A549 (cell line): Measurements from ENCODE around the gene EEFSEC. TPM values are rescaled to one million over a fixed set of nuclear protein-coding genes. Genes with fewer than 3 reads are reported as not detected.

Source experiments
- ATAC-seq, 2 experiments: fragments of 200-7000 bp in 1 of 2; fragments of >200 bp in 1 of 2; cut with Nextera tagmentation in 1 of 2; cut with Tn5 transposase in 1 of 2; 3 replicates each; pipeline versions ENCODE4 v1.8.0 to v1.9.1; 2018 to 2020; ENCODE audit warnings: mild to moderate bottlenecking in 1 of 2, moderate library complexity in 1 of 2
- CTCF ChIA-PET: fragments of 300-600 bp; sonication (Branson Sonifier 250); formaldehyde crosslinking; extraction: SDS; loops from one replicate; lab custom pipeline; 2021; ENCODE audit warnings: antibody characterized with exemption, inconsistent platforms; lab: Yijun Ruan, JAX
- POLR2A ChIA-PET: fragments of 350-600 bp; formaldehyde crosslinking; extraction: SDS; loops from one replicate; lab custom pipeline; 2021; ENCODE audit warnings: antibody characterized with exemption, inconsistent platforms; lab: Yijun Ruan, JAX
- DNase-seq, 2 experiments: peaks; one replicate each; pipeline versions ENCODE4 v3.0.0 to v3.0.0-alpha.2; 2011 to 2016; ENCODE audit warnings: low read depth in 1 of 2, low spot score in 1 of 2
- FAIRE-seq: peaks from 2 replicates; lab custom pipeline; 2011; peaks lifted over from hg19 to GRCh38; lab: Jason Lieb, UNC
- H3K27ac ChIP-seq, 2 experiments: fragments of >200 bp; sonication (Bioruptor Twin); formaldehyde crosslinking; 3 replicates each; pipeline ENCODE4 v1.5.1; 2016 to 2017
- H3K4me1 ChIP-seq: fragments of >200 bp; sonication (Bioruptor Twin); formaldehyde crosslinking; 3 replicates; pipeline ENCODE4 v1.6.1; 2016
- H3K4me2 ChIP-seq: fragments of >200 bp; sonication (Bioruptor Twin); formaldehyde crosslinking; 3 replicates; pipeline ENCODE4 v1.6.1; 2016
- H3K4me3 ChIP-seq: fragments of >200 bp; sonication (Bioruptor Twin); formaldehyde crosslinking; 3 replicates; pipeline ENCODE4 v1.5.1; 2016
- H3K9me3 ChIP-seq: fragments of >200 bp; sonication (Bioruptor Twin); formaldehyde crosslinking; 3 replicates; pipeline ENCODE4 v1.6.1; 2016
- CBX2 ChIP-seq: fragments of 200-600 bp; sonication (generic); IDR thresholded peaks from 2 replicates; pipeline ENCODE4 v1.6.1; 2016; ENCODE audit warnings: low read depth, mild to moderate bottlenecking, borderline replicate concordance
- CEBPB ChIP-seq, 2 experiments: fragments of >200 bp in 1 of 2; sonication (Bioruptor Twin) in 1 of 2; formaldehyde crosslinking in 1 of 2; IDR thresholded peaks; 2 replicates each; pipeline ENCODE4 v1.6.1; 2012 to 2016
- CHD4 ChIP-seq: fragments of 200-600 bp; sonication (generic); IDR thresholded peaks from 2 replicates; pipeline ENCODE4 v1.6.1; 2016; ENCODE audit warnings: antibody characterized with exemption, mild to moderate bottlenecking, borderline replicate concordance
- E2F6 ChIP-seq: IDR thresholded peaks from 2 replicates; pipeline ENCODE4 v1.6.1; 2012; ENCODE audit warnings: low read depth, borderline replicate concordance
- ELK1 ChIP-seq: fragments of 150-350 bp; IDR thresholded peaks from 2 replicates; pipeline ENCODE4 v1.6.1; 2014; ENCODE audit warnings: low read depth, mild to moderate bottlenecking, low read length
- ESRRA ChIP-seq: fragments of 150-350 bp; IDR thresholded peaks from 2 replicates; pipeline ENCODE4 v1.6.1; 2014; ENCODE audit warnings: mild to moderate bottlenecking, low read length, borderline replicate concordance
- FOSL2 ChIP-seq, 2 experiments: fragments of 450-650 bp in 1 of 2; fragments of >200 bp in 1 of 2; sonication (Bioruptor Twin) in 1 of 2; formaldehyde crosslinking; IDR thresholded peaks; 2 replicates each; pipeline versions ENCODE4 v1.5.0 to v1.6.1; 2016 to 2020; ENCODE audit warnings: mild to moderate bottlenecking in 1 of 2, moderate library complexity in 1 of 2
- FOXS1 ChIP-seq: fragments of 250-450 bp; sonication (Bioruptor Pico); IDR thresholded peaks from 2 replicates; pipeline ENCODE4 v1.5.0; 2020; ENCODE audit warnings: mild to moderate bottlenecking, moderate library complexity
- HDAC2 ChIP-seq: fragments of 200-600 bp; sonication (generic); IDR thresholded peaks from 2 replicates; pipeline ENCODE4 v1.6.1; 2016
- HOXB13 ChIP-seq: fragments of 250-450 bp; sonication (Bioruptor Pico); IDR thresholded peaks from 2 replicates; pipeline ENCODE4 v1.5.0; 2020; ENCODE audit warnings: low read depth, mild to moderate bottlenecking, moderate library complexity
- KDM5A ChIP-seq: fragments of 200-600 bp; sonication (generic); IDR thresholded peaks from 2 replicates; pipeline ENCODE4 v1.6.1; 2016; ENCODE audit warnings: antibody characterized with exemption, mild to moderate bottlenecking
- PHF8 ChIP-seq: fragments of 200-600 bp; sonication (generic); IDR thresholded peaks from 2 replicates; pipeline ENCODE4 v1.6.1; 2016; ENCODE audit warnings: low read depth, mild to moderate bottlenecking, antibody characterized with exemption, moderate library complexity, borderline replicate concordance
- POLR2A ChIP-seq: IDR thresholded peaks from 2 replicates; pipeline ENCODE4 v1.6.1; 2012; ENCODE audit warnings: mild to moderate bottlenecking, low read length
- RARB ChIP-seq: fragments of 250-450 bp; sonication (Bioruptor Pico); IDR thresholded peaks from 2 replicates; pipeline ENCODE4 v1.8.0; 2021; ENCODE audit warnings: mild to moderate bottlenecking, moderate library complexity
- RNF2 ChIP-seq: fragments of 200-600 bp; sonication (generic); IDR thresholded peaks from 2 replicates; pipeline ENCODE4 v1.6.1; 2016; ENCODE audit warnings: low read depth, mild to moderate bottlenecking, antibody characterized with exemption, moderate library complexity, borderline replicate concordance
- ZFP36 ChIP-seq: fragments of 450-650 bp; IDR thresholded peaks from 2 replicates; pipeline ENCODE4 v1.6.1; 2014; ENCODE audit warnings: borderline replicate concordance; ENCODE audit not compliant: partially characterized antibody
- WGBS: methylation state at CpG from one replicate; pipeline ENCODE4 v1.1.6; 2017; ENCODE audit errors: missing lambda C conversion rate; 5-methylcytosine and 5-hydroxymethylcytosine counted together
- polyA plus RNA-seq, 4 experiments: library from polyadenylated mRNA; depleted of rRNA in 3 of 4; stranded (reverse); fragments of >200 nt; fragmentation: RNase III in 1 of 4; extraction: RNeasy Plus Mini Kit Qiagen cat#74134 plus additional on column Dnase treatment in 1 of 4; gene quantifications; 2 replicates in 3 of 4; 3 replicates in 1 of 4; pipeline ENCODE4 v1.2.3, GENCODE V29; 2011 to 2017
- TF ChIP-seq, protein P1 (sequence below): fragments of 250-450 bp; sonication (Bioruptor Pico); IDR thresholded peaks from 2 replicates; pipeline ENCODE4 v1.5.0; 2021; ENCODE audit warnings: mild to moderate bottlenecking, moderate library complexity, borderline replicate concordance
- TF ChIP-seq, protein P2 (sequence below): IDR thresholded peaks from 2 replicates; pipeline ENCODE4 v1.6.1; 2012

Gene EEFSEC
- polyA plus RNA-seq, 2 of the 4 experiments (the other 2 are of a cell fraction): 6.9 to 7.3 TPM

GRCh38 chr3:128173849-128174248, 20.6 kb downstream of the EEFSEC start:
- 84% methylated on average over 7 of the region's 7 CpGs for WGBS
- no peak for ATAC-seq
- ChIA-PET CTCF (interaction anchor here (1.1 to 1.5 kb wide), 3 partner anchors 148 to 434 kb away, joined by 3 to 7 read pairs (median 5); no protein-coding TSS in a partner anchor), POLR2A (no interaction called here)
- TF ChIP-seq RNF2 (no peak), HOXB13 (CRISPR knock-in tag) (no peak), HDAC2 (no peak), FOXS1 (CRISPR knock-in tag) (no peak), ZFP36 (no peak), E2F6 (no peak), ESRRA (no peak)
- TF ChIP-seq, protein P1, sequence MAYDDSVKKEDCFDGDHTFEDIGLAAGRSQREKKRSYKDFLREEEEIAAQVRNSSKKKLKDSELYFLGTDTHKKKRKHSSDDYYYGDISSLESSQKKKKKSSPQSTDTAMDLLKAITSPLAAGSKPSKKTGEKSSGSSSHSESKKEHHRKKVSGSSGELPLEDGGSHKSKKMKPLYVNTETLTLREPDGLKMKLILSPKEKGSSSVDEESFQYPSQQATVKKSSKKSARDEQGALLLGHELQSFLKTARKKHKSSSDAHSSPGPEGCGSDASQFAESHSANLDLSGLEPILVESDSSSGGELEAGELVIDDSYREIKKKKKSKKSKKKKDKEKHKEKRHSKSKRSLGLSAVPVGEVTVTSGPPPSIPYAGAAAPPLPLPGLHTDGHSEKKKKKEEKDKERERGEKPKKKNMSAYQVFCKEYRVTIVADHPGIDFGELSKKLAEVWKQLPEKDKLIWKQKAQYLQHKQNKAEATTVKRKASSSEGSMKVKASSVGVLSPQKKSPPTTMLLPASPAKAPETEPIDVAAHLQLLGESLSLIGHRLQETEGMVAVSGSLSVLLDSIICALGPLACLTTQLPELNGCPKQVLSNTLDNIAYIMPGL (CRISPR knock-in tag): no peak
- TF ChIP-seq, protein P2, sequence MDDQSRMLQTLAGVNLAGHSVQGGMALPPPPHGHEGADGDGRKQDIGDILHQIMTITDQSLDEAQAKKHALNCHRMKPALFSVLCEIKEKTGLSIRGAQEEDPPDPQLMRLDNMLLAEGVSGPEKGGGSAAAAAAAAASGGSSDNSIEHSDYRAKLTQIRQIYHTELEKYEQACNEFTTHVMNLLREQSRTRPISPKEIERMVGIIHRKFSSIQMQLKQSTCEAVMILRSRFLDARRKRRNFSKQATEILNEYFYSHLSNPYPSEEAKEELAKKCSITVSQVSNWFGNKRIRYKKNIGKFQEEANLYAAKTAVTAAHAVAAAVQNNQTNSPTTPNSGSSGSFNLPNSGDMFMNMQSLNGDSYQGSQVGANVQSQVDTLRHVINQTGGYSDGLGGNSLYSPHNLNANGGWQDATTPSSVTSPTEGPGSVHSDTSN: no peak
- Histone ChIP-seq H3K9me3 (no peaks in the 10 kb centered on the region), H3K4me1 (no peaks in the 10 kb centered on the region; the same call in 2 of the 3 replicates), H3K4me3 (no peak overlapping the region), H3K4me2 (no peak overlapping the region), H3K27ac (no peak overlapping the region)
- no peak for FAIRE-seq
- no peak for DNase-seq

GRCh38 chr3:128174675-128175590, 21.7 kb downstream of the EEFSEC start:
- ATAC-seq: no peak
- POLR2A ChIA-PET: no interaction called here
- CTCF ChIA-PET: interaction anchor here (1.6 kb wide), 1 partner anchor 409 kb away, joined by 5 read pairs; no protein-coding TSS in a partner anchor

DNA sequence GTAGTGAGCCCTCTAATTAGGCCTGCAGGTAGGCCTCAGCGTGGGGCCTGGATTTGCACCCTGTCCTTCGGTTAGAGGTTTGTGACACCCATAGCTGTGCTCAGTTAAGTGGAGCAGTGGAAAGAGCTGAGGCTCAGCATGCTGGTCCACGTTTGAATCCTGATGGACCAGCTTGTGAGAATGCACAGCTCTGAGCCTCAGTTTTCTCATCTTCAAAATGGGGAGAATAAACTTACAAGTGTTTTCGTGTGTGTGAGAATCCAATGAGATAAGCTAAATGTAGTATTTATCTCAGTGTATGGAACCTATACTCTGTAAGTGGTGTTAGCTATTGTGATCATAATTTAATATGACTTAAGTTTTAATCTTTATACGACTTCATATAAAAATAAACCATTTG, 22.5 kb downstream of the EEFSEC start:
- no peaks in the 10 kb centered on the region for H3K9me3 ChIP-seq
- DNase-seq: no peak
- no peak overlapping the region for H3K27ac ChIP-seq
- no peak overlapping the region for H3K4me2 ChIP-seq
- no peak for TF ChIP-seq KDM5A
- no peak for TF ChIP-seq CBX2
- no peak for TF ChIP-seq POLR2A
- no peak for TF ChIP-seq PHF8
- TF ChIP-seq ELK1: no peak
- TF ChIP-seq FOSL2 (IDR thresholded peaks at IDR 0.05): no peak
- TF ChIP-seq FOSL2 (CRISPR knock-in tag; IDR thresholded peaks at IDR 0.05): no peak
- TF ChIP-seq, all 56 proteins: peak for 0
- Histone ChIP-seq H3K4me3 (no peak overlapping the region), H3K4me1 (no peaks in the 10 kb centered on the region; the same call in 2 of the 3 replicates)
- ChIA-PET CTCF (interaction anchor here (0.6 to 1.8 kb wide), 4 partner anchors 129 to 433 kb away, joined by 3 to 6 read pairs (median 4); no protein-coding TSS in a partner anchor), POLR2A (no interaction called here)
- ATAC-seq: no peak
- FAIRE-seq: no peak
- 70% methylated on average over 4 of the region's 5 CpGs for WGBS

More at GRCh38 chr3:128174675-128175590, 21.7 kb downstream of the EEFSEC start:
- WGBS: 90% methylated on average over 7 of the region's 9 CpGs
- Histone ChIP-seq H3K9me3 (no peaks in the 10 kb centered on the region), H3K4me2 (no peak overlapping the region), H3K27ac (no peak overlapping the region), H3K4me1 (no peaks in the 10 kb centered on the region; the same call in 2 of the 3 replicates), H3K4me3 (no peak overlapping the region)
- DNase-seq (no peak), FAIRE-seq (no peak)
- TF ChIP-seq CEBPB (IDR thresholded peaks at IDR 0.05): no peak
- no peak for TF ChIP-seq FOSL2 (IDR thresholded peaks at IDR 0.05)
- no peak for TF ChIP-seq FOSL2 (CRISPR knock-in tag; IDR thresholded peaks at IDR 0.05)
- no peak for TF ChIP-seq RARB (CRISPR knock-in tag)
- no peak for TF ChIP-seq CHD4
